Tibial nerve (tissue), 4 donors: ENCODE data around the gene DGKI. TPM values are rescaled to one million over a fixed set of nuclear protein-coding genes. Genes with fewer than 3 reads are reported as not detected.

Source experiments
- DNase-seq, 2 donors: peaks; one replicate each; pipeline ENCODE4 v3.0.0-alpha.2; 2019; ENCODE audit warnings: low spot score in 2 of 2
- H3K27ac ChIP-seq, 4 donors: fragments of 200-600 bp; sonication (generic) in 3 of 4; one replicate each; pipeline ENCODE4 v1.5.1; 2017 to 2019; ENCODE audit warnings: mild to moderate bottlenecking in 1 of 4
- H3K27me3 ChIP-seq, 2 donors: fragments of 200-600 bp; sonication (generic) in 1 of 2; one replicate each; pipeline versions ENCODE4 v1.5.1 to v1.6.0; 2017 to 2019
- H3K36me3 ChIP-seq, 3 donors: fragments of 200-600 bp; sonication (generic); one replicate each; pipeline ENCODE4 v1.5.1; 2018 to 2019
- H3K4me1 ChIP-seq, 4 donors: fragments of 200-600 bp; sonication (generic) in 3 of 4; one replicate each; pipeline ENCODE4 v1.5.1; 2017 to 2019
- H3K4me3 ChIP-seq, 4 donors: fragments of 200-600 bp; sonication (generic) in 3 of 4; one replicate each; pipeline ENCODE4 v1.5.1; 2017 to 2019; ENCODE audit warnings: mild to moderate bottlenecking in 1 of 4, moderate library complexity in 1 of 4
- H3K9me3 ChIP-seq, 4 donors: fragments of 200-600 bp; sonication (generic) in 3 of 4; one replicate each; pipeline ENCODE4 v1.5.1; 2017 to 2019
- EP300 ChIP-seq, 2 donors: sonication (generic); formaldehyde crosslinking; IDR thresholded peaks; one replicate each; pipeline ENCODE4 v1.6.1; 2017; ENCODE audit warnings: antibody characterized with exemption in 2 of 2, mild to moderate bottlenecking in 1 of 2
- POLR2A ChIP-seq, 2 donors: fragments of 450-650 bp; IDR thresholded peaks; one replicate each; pipeline ENCODE4 v1.6.1; 2017; ENCODE audit warnings: antibody characterized with exemption in 2 of 2, mild to moderate bottlenecking in 2 of 2, moderate library complexity in 2 of 2
- WGBS, 2 donors: methylation state at CpG; one replicate each; pipeline ENCODE4 v1.1.5; 2018; 5-methylcytosine and 5-hydroxymethylcytosine counted together
- total RNA-seq, 4 donors: library from RNA; depleted of rRNA; stranded (reverse); fragments of >200 nt; gene quantifications; one replicate each; pipeline ENCODE4 v1.1.0, GENCODE V29; 2016
- TF ChIP-seq, protein P1 (sequence below), 5 experiments: fragments of 200-600 bp in 3 of 5; fragments of 450-650 bp in 2 of 5; sonication (generic) in 3 of 5; IDR thresholded peaks; one replicate each; pipeline ENCODE4 v1.5.1; 2016 to 2019; ENCODE audit warnings: antibody characterized with exemption in 5 of 5, mild to moderate bottlenecking in 3 of 5, moderate library complexity in 2 of 5

DGKI gene
- 1 to 10 TPM in 3 of 4 donors, under 1 TPM in 1; 0.21 to 2.7 (median 1.7) TPM for total RNA-seq

DNA sequence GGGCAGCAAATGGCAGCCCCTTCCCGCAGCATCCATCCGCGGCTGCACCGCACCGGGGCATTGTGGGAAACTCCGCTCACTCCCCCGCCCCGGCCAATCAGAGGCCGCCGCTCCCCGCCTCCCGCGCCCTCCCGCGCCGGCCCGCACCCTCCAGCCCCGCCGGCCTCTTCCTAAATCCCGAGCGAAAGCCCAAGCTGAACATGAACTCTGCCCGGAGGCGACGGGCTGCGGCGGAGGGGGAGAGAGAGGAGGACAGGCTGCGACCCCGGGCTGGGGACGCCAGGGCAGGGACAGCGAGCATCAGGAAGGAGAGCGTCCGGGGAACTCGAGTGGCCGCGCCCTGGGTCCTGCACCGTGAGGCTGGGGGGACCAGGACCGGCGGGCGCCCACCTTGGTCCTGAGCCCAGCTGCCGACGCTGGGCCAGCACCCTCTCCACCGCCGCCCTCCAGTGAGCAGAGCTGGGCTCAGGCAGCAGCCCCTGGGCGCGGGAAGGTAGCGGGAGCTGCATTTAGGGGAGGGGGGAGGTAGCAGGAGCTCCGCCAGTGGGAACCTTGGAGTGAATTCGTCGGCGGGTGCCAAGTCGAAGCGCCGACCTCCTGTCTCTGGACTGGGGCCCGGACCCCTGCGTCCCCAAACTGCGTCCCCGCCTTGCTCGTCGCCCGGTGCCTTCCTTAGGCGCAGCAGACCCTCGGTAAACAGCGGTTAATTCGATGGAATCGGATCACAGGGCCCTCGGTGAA lies at the start of gene DGKI:
Gene DGKI (minus strand): TSS at position 148 of the 741 bp plus-strand sequence.
- TF ChIP-seq POLR2A (IDR thresholded peaks at IDR 0.05) (no peak), EP300 (IDR thresholded peaks at IDR 0.05) (no peak)
- TF ChIP-seq, protein P1, sequence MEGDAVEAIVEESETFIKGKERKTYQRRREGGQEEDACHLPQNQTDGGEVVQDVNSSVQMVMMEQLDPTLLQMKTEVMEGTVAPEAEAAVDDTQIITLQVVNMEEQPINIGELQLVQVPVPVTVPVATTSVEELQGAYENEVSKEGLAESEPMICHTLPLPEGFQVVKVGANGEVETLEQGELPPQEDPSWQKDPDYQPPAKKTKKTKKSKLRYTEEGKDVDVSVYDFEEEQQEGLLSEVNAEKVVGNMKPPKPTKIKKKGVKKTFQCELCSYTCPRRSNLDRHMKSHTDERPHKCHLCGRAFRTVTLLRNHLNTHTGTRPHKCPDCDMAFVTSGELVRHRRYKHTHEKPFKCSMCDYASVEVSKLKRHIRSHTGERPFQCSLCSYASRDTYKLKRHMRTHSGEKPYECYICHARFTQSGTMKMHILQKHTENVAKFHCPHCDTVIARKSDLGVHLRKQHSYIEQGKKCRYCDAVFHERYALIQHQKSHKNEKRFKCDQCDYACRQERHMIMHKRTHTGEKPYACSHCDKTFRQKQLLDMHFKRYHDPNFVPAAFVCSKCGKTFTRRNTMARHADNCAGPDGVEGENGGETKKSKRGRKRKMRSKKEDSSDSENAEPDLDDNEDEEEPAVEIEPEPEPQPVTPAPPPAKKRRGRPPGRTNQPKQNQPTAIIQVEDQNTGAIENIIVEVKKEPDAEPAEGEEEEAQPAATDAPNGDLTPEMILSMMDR (IDR thresholded peaks at IDR 0.05): no peak
- 1 to 2% methylated on average over 28 to 34 of the region's 66 CpGs for WGBS, 2 donors
- Histone ChIP-seq H3K27me3 (peaks cover 0 to 41% of the 10 kb centered on the region in 2 donors), H3K4me3 (peak within 1 kb of the TSS; percentile 5 to 43 (median 27)), H3K9me3 (no peaks in the 10 kb centered on the region), H3K4me1 (peaks cover 0 to 16% (median 11%) of the 10 kb centered on the region in 4 donors), H3K36me3 (peaks cover 0 to 6% (median 0%) of the 10 kb centered on the region in 3 donors), H3K27ac (no peak within 1 kb of the TSS)
- no peak for DNase-seq

DNA sequence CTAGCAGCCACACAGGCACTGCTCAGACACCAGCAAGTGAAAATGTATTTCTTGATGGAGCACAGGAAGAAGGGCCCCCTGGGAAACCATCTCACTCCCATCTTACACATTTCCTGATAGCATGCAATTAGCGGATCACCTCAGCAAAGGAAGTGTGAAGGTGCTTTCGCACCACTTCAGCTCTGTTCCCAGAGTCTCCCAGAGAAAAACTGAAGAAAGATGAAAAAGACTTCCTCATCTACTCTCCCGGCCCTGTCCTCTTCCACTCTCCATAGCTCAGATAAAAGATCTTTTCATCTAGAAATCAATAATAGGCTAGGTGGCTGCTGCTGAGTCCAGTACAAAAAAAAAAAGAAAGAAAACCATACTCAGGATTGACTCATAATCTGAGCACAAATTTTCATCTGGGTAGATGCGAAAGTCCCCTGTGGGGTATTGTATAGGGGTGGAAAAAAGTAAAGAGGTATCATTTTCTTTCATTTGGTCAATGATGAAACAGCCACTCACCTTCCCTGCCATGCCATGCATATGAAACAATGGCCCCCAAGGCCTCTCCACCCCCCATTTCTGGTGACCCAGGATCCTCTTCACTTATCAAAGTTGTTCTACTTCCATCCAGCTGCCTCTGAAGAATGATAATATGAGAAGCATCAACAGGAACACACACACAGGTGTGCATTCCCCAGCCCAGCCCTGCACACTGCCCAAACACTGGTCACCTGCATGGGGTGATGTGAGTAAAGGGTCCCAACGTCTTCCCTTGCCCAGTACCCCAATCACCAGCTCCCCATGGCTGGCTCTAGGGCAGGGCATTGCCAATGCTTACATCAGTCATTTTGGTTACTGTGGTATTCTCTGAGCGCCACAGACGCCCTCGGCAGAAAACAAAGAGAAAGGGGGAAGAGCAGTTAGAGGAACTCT lies 48.8 kb upstream of the DGKI start:
- DNase-seq: no peak
- Histone ChIP-seq H3K4me3 (no peak overlapping the region), H3K4me1 (peaks cover 0 to 30% (median 6%) of the 10 kb centered on the region in 4 donors), H3K36me3 (peaks cover 0 to 77% (median 0%) of the 10 kb centered on the region in 3 donors), H3K27ac (no peak overlapping the region), H3K27me3 (no peaks in the 10 kb centered on the region), H3K9me3 (no peaks in the 10 kb centered on the region)
- TF ChIP-seq POLR2A (IDR thresholded peaks at IDR 0.05) (no peak), EP300 (IDR thresholded peaks at IDR 0.05) (no peak)
- TF ChIP-seq, protein P1 (IDR thresholded peaks at IDR 0.05): no peak
- WGBS, 2 donors: 74 to 75% methylated on average over 8 of the region's 8 CpGs

DNA sequence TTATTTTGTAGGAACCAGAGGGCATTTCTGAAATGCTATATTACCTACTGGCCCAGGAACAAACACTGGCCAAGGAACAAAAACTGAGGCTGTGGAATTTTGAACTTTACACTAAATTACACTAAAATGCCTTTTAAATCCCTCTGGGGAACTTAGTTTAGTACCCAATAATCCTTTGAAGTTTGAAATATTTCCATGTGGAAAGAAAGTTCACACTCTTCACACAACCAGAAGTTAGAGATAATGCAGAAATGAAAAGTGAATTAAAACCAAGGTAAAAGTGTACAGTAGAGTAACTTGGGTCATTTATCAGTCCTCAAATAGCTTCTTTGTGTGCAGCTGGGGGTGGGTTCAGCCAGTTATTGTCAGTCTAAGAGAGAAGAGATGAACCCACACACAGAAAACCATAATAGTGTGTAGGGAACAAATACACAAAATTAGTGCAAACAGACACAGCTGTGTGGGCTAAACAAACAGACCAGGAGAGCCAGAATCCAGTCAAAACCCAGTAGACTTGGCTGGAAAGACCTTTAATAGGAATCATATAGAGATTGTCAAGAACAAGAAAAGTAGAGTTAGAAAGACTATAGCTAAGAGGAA lies 46.5 kb upstream of the DGKI start:
- H3K9me3 ChIP-seq: no peaks in the 10 kb centered on the region
- DNase-seq: no peak
- peaks cover 0 to 17% (median 4%) of the 10 kb centered on the region in 4 donors for H3K4me1 ChIP-seq
- peaks cover 0 to 74% (median 0%) of the 10 kb centered on the region in 3 donors for H3K36me3 ChIP-seq
- H3K4me3 ChIP-seq: no peak overlapping the region
- TF ChIP-seq, protein P1 (IDR thresholded peaks at IDR 0.05): no peak
- TF ChIP-seq POLR2A (IDR thresholded peaks at IDR 0.05) (no peak), EP300 (IDR thresholded peaks at IDR 0.05) (no peak)
- H3K27me3 ChIP-seq: no peaks in the 10 kb centered on the region
- no peak overlapping the region for H3K27ac ChIP-seq

DNA sequence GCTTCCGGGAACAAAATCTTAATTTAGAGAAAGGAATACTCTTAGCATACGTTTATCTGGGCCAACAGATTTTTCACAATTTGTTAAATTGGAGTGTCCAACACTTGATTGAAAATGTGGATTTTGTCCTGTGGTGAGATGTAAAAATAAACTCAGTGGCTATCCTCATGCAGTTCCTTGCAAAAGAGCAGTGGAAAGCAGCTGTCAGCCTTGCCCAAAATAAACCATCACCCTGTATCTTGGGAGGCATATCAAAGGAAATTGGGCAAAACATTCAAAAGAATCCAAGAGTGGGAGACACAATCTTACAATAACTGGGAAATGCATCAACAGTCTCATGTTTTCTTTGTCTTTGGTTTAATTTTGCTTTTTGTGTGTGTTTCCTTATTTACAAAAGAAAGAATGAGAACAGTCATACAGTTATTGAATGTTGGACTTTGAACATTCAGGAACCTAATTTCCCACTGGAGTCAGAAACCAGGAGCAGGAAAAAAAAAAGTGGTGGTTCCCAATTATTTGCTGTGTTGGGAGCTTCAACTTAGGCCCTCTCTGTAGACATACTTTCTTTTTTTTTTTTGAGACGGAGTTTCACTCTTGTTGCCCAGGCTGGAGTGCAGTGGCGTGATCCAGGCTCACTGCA lies 44.4 kb upstream of the DGKI start:
- no peak for TF ChIP-seq POLR2A (IDR thresholded peaks at IDR 0.05)
- TF ChIP-seq, protein P1 (IDR thresholded peaks at IDR 0.05): no peak
- TF ChIP-seq EP300 (IDR thresholded peaks at IDR 0.05): no peak
- DNase-seq: no peak
- peaks cover 0 to 22% (median 4%) of the 10 kb centered on the region in 4 donors for H3K4me1 ChIP-seq
- H3K27me3 ChIP-seq: no peaks in the 10 kb centered on the region
- H3K9me3 ChIP-seq: no peaks in the 10 kb centered on the region
- H3K4me3 ChIP-seq: no peak overlapping the region
- WGBS, 2 donors: 71 to 72% methylated on average over 4 of the region's 4 CpGs
- H3K27ac ChIP-seq: no peak overlapping the region
- peaks cover 0 to 67% (median 0%) of the 10 kb centered on the region in 3 donors for H3K36me3 ChIP-seq
